Thyroid gland (tissue), 4 donors: Measurements from ENCODE around the gene GALNT18. TPM values are rescaled to one million over a fixed set of nuclear protein-coding genes. Genes with fewer than 3 reads are reported as not detected.

ENCODE experiments used
- DNase-seq, 2 donors: peaks; one replicate each; pipeline ENCODE4 v3.0.0-alpha.2; 2019
- H3K27ac ChIP-seq, 3 donors: fragments of 200-600 bp; sonication (generic); 1 replicate in 2 of 3; 2 replicates in 1 of 3; pipeline ENCODE4 v1.5.1; 2016 to 2019; ENCODE audit warnings: mild to moderate bottlenecking in 1 of 3, moderate library complexity in 1 of 3
- H3K27me3 ChIP-seq: fragments of 200-600 bp; sonication (generic); one replicate; pipeline ENCODE4 v1.5.1; 2019
- H3K36me3 ChIP-seq, 2 donors: fragments of 200-600 bp; sonication (generic); one replicate each; pipeline ENCODE4 v1.5.1; 2016 to 2019
- H3K4me1 ChIP-seq, 2 donors: fragments of 200-600 bp; sonication (generic); one replicate each; pipeline ENCODE4 v1.5.1; 2017 to 2019
- H3K4me3 ChIP-seq, 3 donors: fragments of 200-600 bp; sonication (generic); replicated peaks in 1 of 3; 1 replicate in 2 of 3; 2 replicates in 1 of 3; pipeline ENCODE4 v1.5.1; 2016; ENCODE audit warnings: mild to moderate bottlenecking in 1 of 3
- H3K9me3 ChIP-seq: fragments of 200-600 bp; sonication (generic); one replicate; pipeline ENCODE4 v1.5.1; 2017
- CTCF ChIP-seq, 6 experiments: fragments of 200-600 bp in 3 of 6; fragments of 450-650 bp in 3 of 6; sonication (generic) in 3 of 6; IDR thresholded peaks; one replicate each; pipeline ENCODE4 v1.5.1; 2016 to 2019; ENCODE audit warnings: antibody characterized with exemption in 6 of 6, mild to moderate bottlenecking in 2 of 6, inconsistent platforms in 1 of 6, moderate library complexity in 1 of 6
- POLR2A ChIP-seq, 2 donors: fragments of 450-650 bp; IDR thresholded peaks; one replicate each; pipeline ENCODE4 v1.6.1; 2017; ENCODE audit warnings: antibody characterized with exemption in 2 of 2, mild to moderate bottlenecking in 2 of 2, moderate library complexity in 1 of 2
- WGBS, 2 donors: methylation state at CpG; one replicate each; pipeline ENCODE4 v1.1.5; 2017; 5-methylcytosine and 5-hydroxymethylcytosine counted together
- intact Hi-C: fragments of 100-400 bp; cut with DNase I; formaldehyde crosslinking; loops from one replicate; pipeline ENCODE4 v1.15.1; 2023
- total RNA-seq, 4 donors: library from RNA; depleted of rRNA; stranded (reverse); fragments of >200 nt; gene quantifications; one replicate each; pipeline ENCODE4 v1.2.3, GENCODE V29; 2016

The GALNT18 gene
- total RNA-seq, 4 donors from 2014 or later, result 60.7 to 93.8 (median 87.5) TPM

DNA sequence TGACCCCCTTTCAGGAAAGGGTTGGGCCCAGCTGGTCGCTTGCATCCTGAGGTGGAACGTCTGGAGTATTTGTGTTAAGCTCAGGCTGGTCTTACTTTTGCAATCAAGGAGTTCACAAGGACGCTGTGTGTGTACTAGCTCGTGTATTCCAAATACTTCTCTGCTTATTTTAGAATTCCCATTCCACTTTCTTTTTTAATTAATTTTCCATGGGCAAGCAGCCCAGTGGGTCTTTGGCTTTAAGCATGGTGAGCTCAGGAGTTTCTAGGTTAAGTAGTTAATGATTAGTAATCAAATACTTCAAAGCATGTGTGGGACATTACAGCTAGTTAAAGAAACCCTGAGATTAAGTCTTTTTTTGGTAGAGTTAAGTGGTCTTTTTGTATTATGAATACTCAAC lies 337.3 kb downstream of the GALNT18 start:
- Histone ChIP-seq H3K27me3 (no peaks in the 10 kb centered on the region), H3K9me3 (no peaks in the 10 kb centered on the region), H3K4me3 (no peak overlapping the region), H3K4me1 (peaks cover 0 to 10% of the 10 kb centered on the region in 2 donors), H3K36me3 (no peaks in the 10 kb centered on the region), H3K27ac (no peak overlapping the region)
- no peak for DNase-seq
- 67% methylated on average over 4 of the region's 4 CpGs for WGBS, 2 donors
- intact Hi-C loops, result no loop called here
- no peak for TF ChIP-seq POLR2A (IDR thresholded peaks at IDR 0.05)
- no peak for TF ChIP-seq CTCF (IDR thresholded peaks at IDR 0.05)

DNA sequence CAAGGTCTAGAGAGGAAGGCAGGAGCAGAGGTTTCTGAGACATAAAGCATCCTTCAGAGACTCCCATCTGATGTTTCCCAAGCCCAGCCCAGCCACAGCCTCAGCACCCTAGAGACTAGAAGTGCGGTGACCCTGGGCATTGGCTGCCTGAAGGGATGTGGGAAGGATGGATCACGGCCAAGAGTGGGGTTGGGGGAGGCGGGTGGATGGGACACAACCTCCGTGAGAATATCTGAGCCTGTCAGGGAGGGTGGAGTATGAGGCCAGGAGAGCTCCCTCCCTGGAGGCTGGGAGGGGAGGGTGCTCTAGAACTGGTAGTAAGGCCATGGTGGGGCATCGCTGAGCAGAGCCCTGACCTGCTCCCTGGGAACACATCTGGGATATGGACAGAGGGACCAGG lies 340.2 kb downstream of the GALNT18 start:
- Histone ChIP-seq H3K36me3 (no peaks in the 10 kb centered on the region), H3K4me3 (no peak overlapping the region), H3K27ac (no peak overlapping the region), H3K4me1 (peaks cover 0 to 10% of the 10 kb centered on the region in 2 donors), H3K27me3 (no peaks in the 10 kb centered on the region), H3K9me3 (no peaks in the 10 kb centered on the region)
- intact Hi-C loops, result no loop called here
- WGBS, 2 donors, result 66 to 78% methylated on average over 5 of the region's 5 CpGs
- no peak for TF ChIP-seq POLR2A (IDR thresholded peaks at IDR 0.05)
- no peak for TF ChIP-seq CTCF (IDR thresholded peaks at IDR 0.05)
- DNase-seq, result no peak

GRCh38 chr11:11280826-11281225 lies 341.0 kb downstream of the GALNT18 start:
- 97 to 100% methylated on average over 3 to 5 of the region's 5 CpGs for WGBS, 2 donors
- H3K4me3 ChIP-seq, result no peak overlapping the region

DNA sequence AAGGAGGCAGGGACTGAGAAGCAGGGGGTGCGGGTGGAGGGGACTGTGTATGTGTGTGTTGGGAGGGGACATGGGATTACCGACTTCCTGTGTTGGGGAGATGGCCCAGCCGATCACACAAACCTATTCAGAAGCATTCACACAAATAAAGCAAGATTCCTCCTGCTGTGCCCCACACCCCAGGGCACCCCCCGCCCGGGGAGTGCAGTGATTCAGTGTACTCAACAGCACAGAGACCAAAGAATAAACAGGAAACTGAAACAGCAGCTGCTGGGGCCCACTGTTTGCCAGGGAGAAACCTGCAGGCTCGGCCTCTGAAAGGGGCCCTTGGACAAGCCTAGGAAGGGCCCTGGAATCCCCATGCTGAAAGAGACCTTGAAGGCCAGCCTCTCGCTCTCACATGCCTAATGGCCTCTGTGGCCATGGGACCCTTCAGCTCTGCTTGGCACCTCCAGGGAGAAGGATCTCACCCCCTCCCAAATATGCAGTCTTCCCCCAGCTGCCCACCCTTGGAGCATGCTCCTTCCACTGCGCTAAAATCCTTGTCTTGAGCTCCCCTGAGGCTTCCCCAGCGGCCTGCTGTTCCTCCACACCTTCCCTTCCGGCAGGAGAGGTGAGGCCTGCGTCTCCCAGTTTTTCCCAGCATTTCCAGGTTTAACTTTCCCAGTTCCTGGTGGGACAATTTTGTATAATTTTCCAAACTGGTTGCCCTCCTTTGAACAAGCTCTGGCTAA lies 341.7 kb downstream of the GALNT18 start:
- 70 to 74% methylated on average over 9 to 11 of the region's 11 CpGs for WGBS, 2 donors
- intact Hi-C loops, result no loop called here
- no peaks in the 10 kb centered on the region for H3K27me3 ChIP-seq
- H3K9me3 ChIP-seq, result no peaks in the 10 kb centered on the region
- H3K4me1 ChIP-seq, result peaks cover 0 to 10% of the 10 kb centered on the region in 2 donors
- no peak overlapping the region for H3K4me3 ChIP-seq
- no peak for DNase-seq
- no peak for TF ChIP-seq POLR2A (IDR thresholded peaks at IDR 0.05)
- TF ChIP-seq CTCF (IDR thresholded peaks at IDR 0.05), result no peak
- no peak overlapping the region for H3K27ac ChIP-seq
- no peaks in the 10 kb centered on the region for H3K36me3 ChIP-seq

More at GRCh38 chr11:11280826-11281225, 341.0 kb downstream of the GALNT18 start:
- no peak for TF ChIP-seq POLR2A (IDR thresholded peaks at IDR 0.05)
- no peak for TF ChIP-seq CTCF (IDR thresholded peaks at IDR 0.05)
- no peak overlapping the region for H3K27ac ChIP-seq
- H3K36me3 ChIP-seq, result no peaks in the 10 kb centered on the region
- intact Hi-C loops, result no loop called here
- no peaks in the 10 kb centered on the region for H3K27me3 ChIP-seq
- DNase-seq, result no peak
- no peaks in the 10 kb centered on the region for H3K9me3 ChIP-seq
- H3K4me1 ChIP-seq, result peaks cover 0 to 10% of the 10 kb centered on the region in 2 donors

- no peak for DNase-seq
- TF ChIP-seq POLR2A (IDR thresholded peaks at IDR 0.05), result no peak
- no peak for TF ChIP-seq CTCF (IDR thresholded peaks at IDR 0.05)
- intact Hi-C loops, result no loop called here
- H3K36me3 ChIP-seq, result no peaks in the 10 kb centered on the region
- H3K27me3 ChIP-seq, result no peaks in the 10 kb centered on the region
- no peak overlapping the region for H3K27ac ChIP-seq
- H3K4me3 ChIP-seq, result no peak overlapping the region
- H3K9me3 ChIP-seq, result no peaks in the 10 kb centered on the region
- no peaks in the 10 kb centered on the region for H3K4me1 ChIP-seq
- 97 to 100% methylated on average over 1 of the region's 1 CpG for WGBS, 2 donors
Measured at GRCh38 chr11:11272254-11272653, 349.6 kb downstream of the GALNT18 start.
